ENCODE measurements around the gene TMEM184B.
A peak's percentile ranks its signal among the peaks of the same experiment; 100 is the strongest.

Gene TMEM184B

GRCh38 chr22:38221908-38222796, 50.7 kb downstream of the TMEM184B start:
- DNase-seq: no peak

GRCh38 chr22:38221407-38221806, 51.4 kb downstream of the TMEM184B start:
- DNase-seq: no peak

- no peak for DNase-seq
Measured at GRCh38 chr22:38220653-38221386, 52.0 kb downstream of the TMEM184B start.

GRCh38 chr22:38220163-38220562, 52.6 kb downstream of the TMEM184B start:
- DNase-seq: peak; percentile 38

- peak; percentile 47 for DNase-seq
Measured at GRCh38 chr22:38219632-38220031, 53.2 kb downstream of the TMEM184B start.

GRCh38 chr22:38218661-38219622, 53.9 kb downstream of the TMEM184B start:
- no peak for DNase-seq

- DNase-seq: no peak
Measured at GRCh38 chr22:38215156-38216038, 57.4 kb downstream of the TMEM184B start.

- no peak for DNase-seq
Measured at GRCh38 chr22:38214302-38215056, 58.3 kb downstream of the TMEM184B start.

- no peak for DNase-seq
Measured at GRCh38 chr22:38213990-38214301, 58.9 kb downstream of the TMEM184B start.

GRCh38 chr22:38213319-38213989, 59.4 kb downstream of the TMEM184B start:
- no peak for DNase-seq

GRCh38 chr22:38212442-38212841, 60.4 kb downstream of the TMEM184B start:
- no peak for DNase-seq

GRCh38 chr22:38211556-38211955, 61.3 kb downstream of the TMEM184B start:
- no peak for DNase-seq

GRCh38 chr22:38208551-38208968, 64.2 kb downstream of the TMEM184B start:
- DNase-seq: no peak

- DNase-seq: no peak
Measured at GRCh38 chr22:38207898-38208432, 64.8 kb downstream of the TMEM184B start.

- DNase-seq: no peak
Measured at GRCh38 chr22:38205261-38206128, 67.3 kb downstream of the TMEM184B start.

- DNase-seq: no peak
Measured at GRCh38 chr22:38204784-38205183, 68.0 kb downstream of the TMEM184B start.

- DNase-seq: no peak
Measured at GRCh38 chr22:38203855-38204514, 68.8 kb downstream of the TMEM184B start.

- no peak for DNase-seq
Measured at GRCh38 chr22:38203090-38203810, 69.6 kb downstream of the TMEM184B start.

Data from NCI-H1694 treated with DMSO at 0.1 percent for 48 hours (cell line).